ENCODE data around the gene HOXD8.

- TF ChIP-seq CTCF (IDR thresholded peaks at IDR 0.05; ENCODE audit: insufficient read depth, low read depth, low read length) = no peak
- TF ChIP-seq EZH2 (IDR thresholded peaks at IDR 0.05; ENCODE audit: insufficient read depth, low read length) = no peak
Measured at GRCh38 chr2:176149481-176149938, 20.0 kb downstream of the HOXD8 start.
